HG03039 (cell line): ENCODE measurements around the gene XPNPEP1.

Source experiments
- ATAC-seq: cut with Tn5 transposase; IDR thresholded peaks from one replicate; pipeline ENCODE4 v1.9.1; 2021; ENCODE audit warnings: mild to moderate bottlenecking, moderate library complexity; ENCODE audit not compliant: unreplicated experiment

Gene XPNPEP1

DNA sequence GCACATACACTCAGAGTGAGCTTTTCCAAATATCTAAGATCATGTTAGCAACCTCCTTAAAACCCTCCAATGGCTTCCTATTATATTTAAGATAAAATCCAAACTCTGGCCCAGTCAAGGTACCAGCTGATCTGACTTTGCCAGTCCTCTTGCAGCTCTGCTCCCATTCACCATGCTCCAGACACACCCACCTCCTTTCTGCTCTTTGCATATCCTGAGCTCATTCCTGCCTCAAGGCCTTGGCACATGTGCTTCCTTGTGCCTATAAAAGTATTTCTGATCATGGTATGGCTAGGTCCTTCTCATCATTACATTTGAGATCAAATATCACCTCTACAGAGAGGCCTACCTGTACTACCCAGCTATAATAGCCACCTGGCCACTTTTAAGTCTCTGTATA lies 27.5 kb downstream of the XPNPEP1 start:
- ATAC-seq, result no peak

DNA sequence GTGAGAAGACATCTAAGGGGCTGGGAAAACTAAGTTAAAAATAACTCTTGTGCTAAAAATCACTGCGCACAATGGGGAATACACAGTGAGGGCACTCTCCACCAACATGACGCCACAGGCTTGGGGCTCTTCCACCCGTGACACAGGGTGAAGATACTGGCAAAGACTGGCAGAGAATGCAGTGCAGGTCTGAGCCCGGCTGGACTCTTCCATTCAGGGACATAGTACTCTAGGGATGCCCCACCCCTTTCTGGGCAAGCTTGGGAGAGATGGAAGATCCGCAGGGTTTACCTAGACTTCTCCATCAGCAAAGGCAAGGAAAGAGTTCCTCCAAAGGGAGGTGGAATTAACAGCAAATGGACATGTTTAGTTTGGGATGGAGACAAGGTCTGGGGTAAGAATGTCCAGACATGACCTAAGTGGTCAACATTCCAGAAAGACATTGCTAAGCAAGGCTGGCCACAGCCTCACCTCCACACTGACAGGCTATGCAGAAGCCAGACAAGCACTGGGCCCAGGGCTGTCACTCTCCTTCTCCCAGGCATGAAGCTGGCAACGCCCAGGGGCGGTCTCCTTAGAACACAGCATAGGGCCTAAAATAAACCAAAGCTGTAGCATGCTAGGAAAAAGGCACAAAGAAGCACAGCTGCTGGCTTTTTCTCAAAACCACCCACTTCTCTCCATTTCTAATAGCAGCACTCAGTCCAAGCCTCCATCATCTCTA lies 28.1 kb downstream of the XPNPEP1 start:
- no peak for ATAC-seq

DNA sequence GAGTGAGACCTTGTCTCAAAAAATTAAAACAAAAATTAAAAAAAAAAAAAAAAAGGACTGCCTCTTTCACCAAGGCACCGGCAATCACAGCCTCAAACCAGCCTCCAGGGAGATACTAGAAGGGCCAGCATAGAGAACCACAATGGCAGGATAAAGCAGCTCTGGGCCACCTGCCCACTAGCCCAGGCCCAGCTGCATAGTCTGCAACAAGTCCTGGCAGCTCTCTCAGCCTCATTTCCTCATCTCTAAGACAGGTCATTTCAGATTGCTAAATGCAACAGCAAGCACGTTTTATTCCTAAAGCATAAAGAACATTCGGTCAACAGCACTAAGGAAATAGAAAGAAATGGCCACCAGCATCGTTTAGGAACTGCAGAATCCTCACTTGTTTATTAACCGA lies 28.8 kb downstream of the XPNPEP1 start:
- no peak for ATAC-seq

DNA sequence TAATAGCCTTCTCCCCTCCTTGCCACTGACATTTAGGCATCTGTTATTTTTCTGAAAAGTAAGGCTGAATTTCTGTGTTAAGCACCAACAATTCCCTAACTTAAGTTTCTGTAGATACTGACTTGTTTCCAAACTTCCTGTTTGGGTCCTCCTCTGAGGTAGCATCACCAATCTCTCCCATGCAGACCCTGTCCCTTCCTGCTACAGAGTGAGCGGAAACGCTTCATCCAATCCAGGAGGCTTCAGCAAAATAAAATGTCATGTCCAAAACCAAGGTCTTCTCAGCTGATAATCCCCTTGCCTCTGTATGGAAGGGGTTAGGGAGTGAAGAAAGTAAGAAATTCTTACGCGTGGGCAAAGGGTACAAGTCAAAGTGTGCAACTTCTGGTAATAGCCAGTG lies 29.9 kb downstream of the XPNPEP1 start:
- ATAC-seq, result no peak

DNA sequence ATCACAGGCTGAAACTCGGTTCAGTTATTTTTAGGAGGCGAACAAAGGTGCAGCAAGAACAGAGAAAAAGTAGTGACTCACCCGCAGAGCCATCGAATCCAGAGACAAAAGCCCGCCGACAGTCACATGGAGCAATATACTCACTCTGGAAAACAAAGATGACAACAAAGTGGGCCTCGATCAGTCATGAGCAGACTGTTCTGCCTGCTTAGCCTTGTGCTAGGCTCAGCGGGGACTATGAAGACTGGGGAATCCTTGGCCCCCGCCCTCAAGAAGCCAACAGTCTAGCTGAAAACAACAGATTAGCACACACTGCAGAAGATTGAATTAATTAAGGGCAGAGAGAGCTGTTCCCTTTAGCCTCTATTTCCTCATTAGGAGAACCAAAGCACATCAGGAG lies 30.4 kb downstream of the XPNPEP1 start:
- no peak for ATAC-seq

DNA sequence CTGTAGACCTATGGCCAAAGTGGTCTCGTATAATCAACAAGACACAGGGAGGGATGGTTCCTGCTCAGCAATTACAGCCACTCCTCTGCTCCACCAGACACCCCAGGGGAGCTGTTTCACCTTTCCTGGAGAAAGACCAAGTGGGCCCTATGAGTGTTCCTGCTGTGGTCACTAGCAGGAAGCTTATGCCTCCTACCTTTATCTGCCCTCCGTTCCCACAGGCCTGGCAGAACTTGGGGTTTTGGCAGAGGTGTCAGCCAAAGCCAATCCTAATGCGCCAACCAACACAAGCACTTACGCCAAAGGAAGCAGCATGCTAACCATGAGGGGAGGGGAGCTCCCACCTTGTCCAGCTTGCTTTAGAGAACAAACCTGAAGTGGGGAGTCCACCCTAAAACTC lies 31.2 kb downstream of the XPNPEP1 start:
- ATAC-seq, result no peak

DNA sequence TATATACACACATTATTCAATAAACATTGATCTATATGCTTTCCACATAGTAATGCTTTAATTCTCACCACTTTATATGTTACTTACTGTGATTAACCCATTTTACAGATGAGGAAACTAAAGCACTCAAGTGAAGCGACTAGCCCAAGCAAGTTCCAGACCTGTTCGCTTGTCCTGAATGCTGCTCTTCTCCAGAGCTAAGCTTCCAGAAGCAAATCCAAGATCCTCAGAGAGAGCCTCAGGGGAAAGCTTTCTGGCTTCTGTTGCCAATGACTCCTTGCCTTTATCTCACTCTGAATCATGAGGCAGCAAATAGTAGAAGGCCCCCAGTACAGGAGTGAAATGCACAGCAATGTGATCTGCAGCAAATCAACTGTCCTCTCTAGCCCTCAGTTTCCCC lies 32.2 kb downstream of the XPNPEP1 start:
- no peak for ATAC-seq

DNA sequence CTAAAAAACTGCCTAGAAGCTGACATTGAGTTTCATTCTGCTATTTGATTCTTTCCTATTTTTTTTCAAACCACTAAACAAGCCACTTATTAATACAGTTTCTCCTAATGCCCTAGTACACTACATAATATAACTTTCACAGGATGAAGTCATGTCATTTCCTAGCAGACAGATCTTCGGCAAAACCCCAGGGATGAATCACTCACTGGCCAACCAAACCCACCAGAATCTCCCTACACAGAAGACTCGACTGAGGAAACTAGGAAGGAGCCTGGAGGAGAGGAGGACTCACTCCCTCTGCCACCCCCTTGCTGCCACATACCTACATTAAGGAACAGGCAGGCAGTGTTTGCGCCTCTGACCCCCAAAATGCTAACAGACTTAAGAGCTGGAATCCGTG lies 33.4 kb downstream of the XPNPEP1 start:
- ATAC-seq, result no peak

DNA sequence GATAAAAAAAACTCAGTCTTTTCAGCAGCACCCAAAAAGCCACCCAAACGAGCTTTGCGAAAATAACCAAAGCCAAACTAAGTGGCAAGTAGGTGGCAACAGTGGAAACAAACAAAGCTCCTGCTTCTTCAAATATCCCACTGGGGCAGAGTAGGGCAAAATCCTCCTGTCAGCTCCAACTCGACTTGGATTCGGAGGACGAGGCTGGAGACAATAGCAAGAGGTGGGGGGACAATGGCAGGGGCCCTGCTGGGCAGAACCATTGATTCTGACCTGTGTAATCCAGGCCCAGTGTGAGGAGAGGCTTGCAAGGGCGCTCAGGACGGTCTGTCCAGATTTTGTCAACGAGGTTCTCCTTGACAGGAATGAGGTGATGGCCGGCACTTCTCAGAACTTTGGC lies 35.5 kb downstream of the XPNPEP1 start:
- no peak for ATAC-seq

DNA sequence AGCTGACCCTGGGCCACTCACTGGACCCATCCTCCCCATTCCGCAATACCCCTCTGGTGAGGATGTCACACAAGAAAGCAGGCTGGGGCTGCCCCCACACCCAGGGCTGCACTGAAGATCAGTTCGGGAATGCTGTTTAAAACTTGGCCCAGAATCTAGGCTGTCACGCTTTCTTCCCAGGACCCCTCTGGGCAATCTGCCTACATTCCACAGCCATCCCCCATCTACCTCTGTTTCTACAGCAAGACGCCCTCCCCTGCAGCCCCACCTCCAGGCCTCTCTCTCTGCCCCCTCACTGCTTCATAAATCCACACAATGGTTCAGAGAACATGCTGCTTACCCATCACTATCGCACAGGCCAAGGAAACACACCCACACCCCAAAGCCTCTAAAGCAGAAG lies 36.1 kb downstream of the XPNPEP1 start:
- ATAC-seq, result no peak

DNA sequence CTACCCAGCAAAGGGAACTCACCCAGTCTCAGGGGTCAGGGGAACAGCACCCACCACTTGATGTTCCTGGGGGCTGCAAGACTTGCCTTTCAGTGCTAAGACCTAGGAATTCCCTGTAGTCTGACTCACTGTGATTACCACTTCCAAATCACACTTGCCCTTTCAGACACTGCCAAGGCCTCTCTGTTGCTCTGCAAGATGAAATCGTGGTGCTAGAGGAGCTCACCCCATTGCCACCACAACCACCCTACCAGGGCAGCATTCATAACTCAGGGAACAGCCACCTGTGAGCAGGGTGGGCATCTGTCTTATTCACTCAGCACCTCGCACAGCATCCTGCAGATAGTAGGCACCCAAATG lies 36.5 kb downstream of the XPNPEP1 start:
- ATAC-seq, result no peak

DNA sequence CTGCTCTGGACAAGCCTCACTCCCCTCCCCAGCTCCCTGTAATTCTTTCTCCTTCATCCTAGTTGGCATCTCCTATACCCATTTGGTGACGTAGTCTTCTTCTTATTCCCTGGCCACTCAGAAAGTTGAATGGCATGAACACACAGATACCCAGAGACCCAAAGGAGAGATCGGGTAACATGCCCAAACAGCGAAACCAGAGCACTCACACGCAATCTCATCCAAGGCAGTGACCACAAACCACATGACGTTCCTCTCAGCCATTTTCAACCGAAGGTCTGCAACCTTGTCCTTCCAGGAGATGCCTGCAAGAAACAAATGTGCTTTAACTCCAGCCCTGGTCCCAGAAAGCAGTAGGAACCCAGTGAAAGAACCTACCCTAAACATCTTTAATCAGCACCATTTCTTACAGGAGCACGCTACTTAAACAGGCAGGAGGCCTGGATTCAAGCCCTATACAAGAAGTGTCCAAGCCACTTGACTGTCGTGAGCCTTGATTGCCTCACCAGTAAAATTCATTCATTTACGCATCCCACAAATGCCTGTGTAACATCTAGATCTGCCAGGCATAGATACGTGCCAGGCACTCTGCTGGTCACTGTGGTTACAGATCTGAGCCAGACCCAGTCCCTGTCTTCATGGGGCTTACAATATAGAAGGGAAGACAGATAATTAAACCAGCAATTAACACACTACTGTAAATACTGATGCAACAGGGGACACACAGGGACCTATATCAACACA lies 37.1 kb downstream of the XPNPEP1 start:
- ATAC-seq, result no peak

DNA sequence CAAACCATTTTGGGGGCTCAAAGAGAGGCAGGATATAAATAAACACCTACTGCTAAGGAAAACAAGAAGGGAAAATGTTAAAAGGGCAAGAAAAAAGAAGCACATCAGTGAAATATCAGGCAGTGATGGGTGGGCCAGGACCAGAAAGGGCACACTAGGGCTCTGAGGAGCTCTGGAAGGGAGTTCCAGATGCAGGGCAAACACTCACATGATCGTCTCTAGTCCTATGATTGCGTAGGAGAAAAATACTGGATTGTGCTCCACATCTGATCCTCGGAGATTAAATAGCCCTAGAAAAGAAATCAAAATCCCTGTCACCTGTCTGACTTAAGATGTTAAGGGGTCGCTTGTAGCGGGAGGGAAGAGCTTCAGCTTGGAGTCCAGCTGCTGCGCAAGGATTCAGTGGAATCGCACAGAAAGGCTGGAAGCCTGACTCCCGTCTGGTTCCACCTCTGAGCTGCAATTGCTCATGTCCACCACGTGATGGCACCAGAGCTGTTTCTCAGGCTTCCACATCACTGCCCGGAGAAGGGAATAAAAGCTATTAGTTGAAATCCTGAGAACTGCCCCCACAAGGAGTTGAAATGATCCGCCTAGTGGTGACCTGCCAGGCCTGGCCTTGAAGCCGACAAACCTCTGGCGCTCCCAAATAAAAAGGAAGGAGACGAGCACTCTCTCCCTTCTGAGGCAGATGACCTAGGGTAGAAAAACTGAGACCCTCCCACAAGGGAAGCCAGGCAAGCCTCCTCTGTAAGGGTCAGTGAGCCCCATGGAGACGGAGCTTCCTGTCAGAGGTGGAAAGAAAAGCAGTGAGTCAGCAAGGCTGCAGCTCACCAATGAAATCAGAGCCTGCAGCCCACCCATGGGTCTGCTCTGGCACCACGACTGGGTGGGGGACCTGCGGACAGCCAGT lies 39.2 kb downstream of the XPNPEP1 start:
- peak; percentile 49 for ATAC-seq

DNA sequence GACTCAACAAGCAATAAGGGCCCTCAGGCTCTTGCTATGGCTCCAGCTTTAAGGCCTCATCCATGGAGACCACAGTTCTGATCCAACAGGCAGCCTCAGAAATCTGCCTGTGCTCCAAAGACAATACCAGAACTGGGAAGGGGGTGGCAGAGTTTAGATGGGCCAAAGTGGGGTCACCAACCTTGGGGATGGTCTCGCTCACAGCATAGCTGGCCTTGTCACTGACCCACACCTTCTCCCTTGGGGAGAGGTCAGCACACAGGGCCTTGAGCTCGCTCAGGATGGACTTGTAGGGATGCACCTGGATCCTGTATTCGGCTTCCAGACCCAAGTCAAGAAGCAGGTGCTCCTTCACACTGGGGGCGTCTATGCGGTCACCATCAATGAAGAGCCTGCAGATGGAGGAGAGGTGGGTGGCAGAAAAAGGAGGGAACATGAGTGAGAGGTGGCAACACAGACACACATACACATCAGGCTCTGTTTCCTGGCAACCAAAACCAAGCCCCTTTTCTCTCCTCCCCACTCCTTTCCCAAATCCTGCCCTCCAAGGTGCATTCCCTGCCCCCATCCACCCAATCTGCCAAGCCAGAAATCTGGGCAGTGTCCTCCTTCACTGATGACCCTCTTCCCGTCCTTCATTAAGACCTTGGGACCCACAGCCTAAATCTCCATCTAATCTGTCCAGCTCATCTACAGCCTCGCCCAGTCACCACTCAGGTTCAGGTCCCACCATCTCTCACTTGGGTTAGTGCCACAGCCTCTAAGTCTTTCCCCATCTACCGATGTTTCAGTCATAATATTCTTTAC lies 40.9 kb downstream of the XPNPEP1 start:
- ATAC-seq, result no peak

DNA sequence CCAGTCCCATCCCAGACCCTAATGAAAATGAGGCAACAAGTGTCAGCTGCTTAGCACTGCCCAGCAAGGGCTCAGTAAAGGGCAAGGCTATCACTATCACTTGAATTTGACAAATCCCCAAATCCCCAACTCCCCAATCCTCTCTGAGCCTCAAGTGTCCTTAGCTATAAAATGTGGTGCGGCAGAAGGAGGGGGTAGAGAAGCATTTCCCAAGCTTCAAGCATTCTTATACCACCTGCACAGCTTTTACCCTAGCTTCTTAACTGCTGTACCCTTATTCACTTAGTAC lies 41.6 kb downstream of the XPNPEP1 start:
- ATAC-seq, result no peak

DNA sequence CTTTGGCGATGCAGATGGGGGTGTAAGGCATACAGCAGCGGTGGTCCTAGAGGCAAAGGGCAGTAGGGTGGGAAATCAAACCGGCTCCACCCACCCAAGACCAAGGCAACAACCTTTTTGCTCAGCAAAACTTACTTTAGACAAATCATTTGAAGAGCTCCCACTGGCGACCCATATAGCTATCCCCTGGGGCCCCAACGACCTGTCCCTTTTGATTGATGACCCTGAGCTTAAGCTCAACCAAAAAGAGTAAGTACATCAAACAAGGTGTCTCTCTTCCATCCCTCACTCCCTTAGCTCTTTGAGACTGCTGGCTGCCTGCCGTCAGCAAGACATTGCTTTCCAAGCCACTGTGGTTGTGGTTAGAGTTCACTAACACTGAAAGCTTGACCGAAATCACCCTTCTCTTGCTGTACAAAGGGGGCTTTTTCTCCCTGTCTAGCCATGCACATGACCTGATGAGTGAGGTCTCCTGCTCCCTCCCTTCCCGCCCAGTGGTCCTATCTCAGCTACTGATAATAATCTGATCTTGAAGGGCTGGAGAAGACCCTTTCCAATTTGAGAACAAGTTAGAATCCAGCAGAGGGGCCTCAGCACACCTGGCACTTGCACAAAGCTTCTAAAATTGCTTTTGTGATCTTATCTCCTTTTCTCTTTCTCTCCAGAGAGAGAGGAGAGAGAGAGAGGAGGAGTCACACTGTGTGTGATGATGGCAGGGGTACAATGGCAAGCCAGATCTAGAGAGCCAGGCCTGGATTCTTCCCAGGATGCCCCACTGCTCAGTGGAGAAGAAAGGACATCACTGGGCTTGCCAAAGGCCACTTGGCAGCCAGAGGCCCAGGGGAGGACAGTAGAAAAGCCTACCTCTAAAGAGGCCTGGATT lies 42.2 kb downstream of the XPNPEP1 start:
- peak; percentile 65 for ATAC-seq

DNA sequence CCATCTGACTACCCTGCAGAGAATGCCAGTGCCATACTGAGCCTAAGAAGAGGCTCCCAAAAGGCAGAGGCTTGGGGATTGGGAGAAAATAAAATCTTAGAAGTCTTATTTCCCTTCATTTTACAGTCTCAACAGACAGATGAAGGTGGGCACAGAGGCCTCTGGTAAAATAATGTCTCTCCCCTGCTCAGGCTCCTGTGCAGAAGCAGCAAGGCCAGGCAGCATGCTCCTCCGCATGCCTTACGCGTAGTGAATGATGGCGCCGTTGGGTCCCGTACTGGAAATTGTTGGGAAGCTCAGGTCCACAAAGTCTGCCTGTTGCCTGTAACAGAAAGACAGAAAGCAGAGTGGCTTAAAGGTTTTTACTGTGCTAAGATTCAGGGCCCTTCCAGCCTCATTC lies 45.8 kb downstream of the XPNPEP1 start:
- no peak for ATAC-seq

DNA sequence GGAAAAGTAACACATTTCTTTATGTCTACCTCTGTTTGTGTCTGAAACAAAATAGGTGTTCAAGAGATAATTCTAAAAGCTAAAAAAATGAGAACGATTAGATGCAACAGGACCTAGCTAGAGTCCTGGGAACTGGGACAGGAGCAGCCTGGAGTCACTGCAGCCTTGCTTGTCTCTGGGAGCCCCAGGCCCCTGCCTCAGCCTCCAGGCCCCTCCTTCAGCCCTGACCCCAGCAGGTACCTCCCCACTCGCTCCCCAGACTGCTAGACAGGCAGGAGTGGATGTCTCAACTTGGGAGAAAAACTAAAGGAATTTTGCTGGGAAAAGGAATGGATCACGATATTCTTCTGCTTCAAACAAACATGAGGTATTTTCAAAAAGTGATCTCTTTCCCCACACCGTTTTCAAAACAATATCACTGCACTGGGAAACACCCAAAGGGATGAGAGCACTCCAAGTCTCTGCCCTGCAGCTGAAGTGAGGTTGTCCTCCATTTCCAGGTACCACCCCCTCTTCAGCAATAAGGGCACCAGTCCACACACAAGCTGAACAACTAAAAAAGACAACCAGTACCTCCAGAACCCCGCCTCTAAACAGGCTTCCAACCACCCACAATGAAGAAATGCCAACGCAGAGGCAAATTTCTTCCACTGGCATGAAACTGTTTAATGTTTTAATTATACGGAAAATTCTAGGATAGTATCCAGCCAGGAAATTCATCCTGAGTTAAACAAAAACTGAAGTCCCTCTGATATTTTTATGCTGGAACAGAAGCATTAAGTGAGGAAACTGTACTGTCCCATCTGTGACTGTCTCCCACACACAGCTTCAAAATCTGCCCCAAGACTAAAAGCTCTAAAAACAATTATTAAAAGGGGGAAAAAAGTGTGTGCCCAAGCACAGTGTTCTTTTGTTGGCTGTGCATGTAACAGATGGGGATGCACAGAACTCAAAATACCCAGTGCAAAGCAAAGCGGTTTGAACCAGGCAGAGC lies 47.2 kb downstream of the XPNPEP1 start:
- no peak for ATAC-seq

DNA sequence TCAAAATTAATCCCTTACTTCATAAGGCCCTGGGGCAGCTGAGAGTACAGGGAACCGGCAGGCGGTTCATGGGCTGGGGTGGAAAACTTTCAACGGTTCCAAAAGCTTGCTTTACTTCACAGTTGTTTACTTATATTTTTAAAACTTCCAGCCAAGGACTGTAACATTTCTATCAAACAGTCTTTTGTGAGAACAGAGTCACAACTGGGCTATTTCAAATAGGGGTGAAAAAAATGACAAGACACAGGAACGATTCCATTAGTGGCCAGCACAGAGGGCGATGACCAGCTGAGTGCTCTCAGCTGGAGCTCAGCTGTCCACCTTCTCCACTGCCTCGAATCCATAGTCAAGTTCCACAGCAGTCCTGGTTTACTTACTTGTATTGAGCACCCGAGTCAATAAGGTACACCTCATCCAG lies 48.2 kb downstream of the XPNPEP1 start:
- ATAC-seq, result no peak
